H1 (cell line): ENCODE measurements around the gene STK11. TPM values are rescaled to one million over a fixed set of nuclear protein-coding genes. Genes with fewer than 3 reads are reported as not detected.
A peak's percentile ranks its signal among the peaks of the same experiment; 100 is the strongest.

Experiments used
- CTCF ChIA-PET: fragments of 300-600 bp; sonication (Branson Sonifier 250); formaldehyde crosslinking; loops from one replicate; lab custom pipeline; 2021; ENCODE audit not compliant: partially characterized antibody; lab: Charles Lee
- POLR2A ChIA-PET: fragments of 300-600 bp; sonication (Branson Sonifier 250); formaldehyde crosslinking; loops from one replicate; lab custom pipeline; 2021; ENCODE audit warnings: inconsistent platforms; ENCODE audit not compliant: partially characterized antibody; lab: Charles Lee
- DNase-seq, 2 experiments: peaks; one replicate each; pipeline versions ENCODE4 v3.0.0 to v3.0.0-alpha.2; 2010 to 2022; ENCODE audit warnings: low spot score in 2 of 2, low read depth in 1 of 2, mixed read lengths in 1 of 2
- FAIRE-seq: peaks from 2 replicates; lab custom pipeline; 2011; peaks lifted over from hg19 to GRCh38; lab: Jason Lieb, UNC
- H2AFZ ChIP-seq: 2 replicates; pipeline ENCODE4 v1.8.1; 2012; ENCODE audit warnings: low read length, inconsistent platforms
- H2AK5ac ChIP-seq: 2 replicates; pipeline ENCODE4 v1.6.1; 2013; ENCODE audit warnings: low read depth, low read length
- H2BK120ac ChIP-seq: replicated peaks from 2 replicates; pipeline ENCODE3; 2013; ENCODE audit warnings: low read depth, low read length, inconsistent platforms
- H2BK12ac ChIP-seq: 2 replicates; pipeline ENCODE4 v1.6.1; 2013; ENCODE audit warnings: low read depth, low read length
- H2BK15ac ChIP-seq: 2 replicates; pipeline ENCODE4 v1.6.1; 2013; ENCODE audit warnings: low read length
- H2BK20ac ChIP-seq: 2 replicates; pipeline ENCODE4 v1.6.1; 2013; ENCODE audit warnings: low read length
- H2BK5ac ChIP-seq: 2 replicates; pipeline ENCODE4 v1.6.1; 2013; ENCODE audit warnings: low read depth, low read length
- H3K14ac ChIP-seq: 2 replicates; pipeline ENCODE4 v1.6.1; 2013; ENCODE audit warnings: inconsistent platforms; ENCODE audit not compliant: insufficient read length
- H3K18ac ChIP-seq: 2 replicates; pipeline ENCODE4 v1.6.1; 2013; ENCODE audit warnings: low read length; ENCODE audit errors: extremely low read depth
- H3K23ac ChIP-seq: 2 replicates; pipeline ENCODE4 v1.6.1; 2013; ENCODE audit warnings: inconsistent platforms; ENCODE audit not compliant: insufficient read length
- H3K23me2 ChIP-seq: 2 replicates; pipeline ENCODE4 v1.6.1; 2013; ENCODE audit warnings: low read depth, low read length
- H3K27ac ChIP-seq: 2 replicates; pipeline ENCODE4 v1.6.1; 2011; ENCODE audit warnings: low read depth, low read length, inconsistent platforms
- H3K27me3 ChIP-seq, 4 experiments: replicated peaks in 1 of 4; 1 replicate in 1 of 4; 2 replicates in 3 of 4; pipeline versions ENCODE4 v1.6.1 to v1.8.1; 2011 to 2013; ENCODE audit warnings: low read length in 3 of 4, mild to moderate bottlenecking in 3 of 4, inconsistent platforms in 2 of 4, mixed read lengths in 2 of 4, moderate library complexity in 1 of 4; ENCODE audit not compliant: control insufficient read depth in 3 of 4, insufficient read depth in 3 of 4; ENCODE audit errors: extremely low read depth in 1 of 4
- H3K36me3 ChIP-seq, 4 experiments: 2 replicates each; pipeline versions ENCODE4 v1.6.1 to v1.8.1; 2011 to 2013; ENCODE audit warnings: mild to moderate bottlenecking in 4 of 4, low read length in 3 of 4, moderate library complexity in 2 of 4, control low read depth in 1 of 4, inconsistent platforms in 1 of 4; ENCODE audit not compliant: insufficient read depth in 4 of 4, control insufficient read depth in 2 of 4
- H3K4ac ChIP-seq: replicated peaks from 2 replicates; pipeline ENCODE3; 2013; ENCODE audit warnings: low read length, low read depth, mixed read lengths, inconsistent platforms; ENCODE audit not compliant: insufficient read length
- H3K4me1 ChIP-seq, 4 experiments: replicated peaks in 1 of 4; 1 replicate in 1 of 4; 2 replicates in 3 of 4; pipeline versions ENCODE4 v1.6.1 to v1.8.1; 2011 to 2013; ENCODE audit warnings: low read length in 3 of 4, inconsistent platforms in 2 of 4, mixed read lengths in 1 of 4; ENCODE audit not compliant: insufficient read depth in 4 of 4, control insufficient read depth in 3 of 4
- H3K4me2 ChIP-seq, 2 experiments: 2 replicates each; pipeline versions ENCODE4 v1.6.1 to v1.8.1; 2011 to 2013; ENCODE audit warnings: low read depth in 2 of 2, low read length in 2 of 2, control low read depth in 1 of 2, inconsistent platforms in 1 of 2, mild to moderate bottlenecking in 1 of 2; ENCODE audit not compliant: insufficient read depth in 1 of 2
- H3K4me3 ChIP-seq, 4 experiments: fragments of 200-600, 300-600 bp in 1 of 4; sonication (generic), shearing (Covaris generic), sonication (Bioruptor Twin) in 1 of 4; 2 replicates each; pipeline versions ENCODE4 v1.5.1 to v1.8.1; 2011 to 2016; ENCODE audit warnings: low read length in 4 of 4, low read depth in 3 of 4, control low read depth in 2 of 4, inconsistent platforms in 2 of 4, mild to moderate bottlenecking in 2 of 4, mixed read lengths in 1 of 4, moderate library complexity in 1 of 4; ENCODE audit not compliant: insufficient read depth in 2 of 4; ENCODE audit errors: extremely low read depth in 1 of 4
- H3K56ac ChIP-seq: replicated peaks from 2 replicates; pipeline ENCODE3; 2013; ENCODE audit warnings: low read depth, mild to moderate bottlenecking, mixed read lengths, low read length, inconsistent platforms; ENCODE audit not compliant: insufficient read length
- H3K79me1 ChIP-seq: 2 replicates; pipeline ENCODE4 v1.6.1; 2013; ENCODE audit warnings: low read depth, low read length, control low read depth
- H3K79me2 ChIP-seq, 2 experiments: 2 replicates each; pipeline versions ENCODE4 v1.6.1 to v1.8.1; 2012 to 2013; ENCODE audit warnings: low read length in 2 of 2, mild to moderate bottlenecking in 2 of 2, inconsistent platforms in 1 of 2; ENCODE audit not compliant: insufficient read depth in 2 of 2, control insufficient read depth in 1 of 2
- H3K9ac ChIP-seq, 4 experiments: replicated peaks in 1 of 4; 1 replicate in 1 of 4; 2 replicates in 3 of 4; pipeline versions ENCODE4 v1.6.1 to v1.8.1; 2011 to 2013; ENCODE audit warnings: low read depth in 3 of 4, low read length in 3 of 4, control low read depth in 2 of 4, mild to moderate bottlenecking in 2 of 4, moderate library complexity in 2 of 4, inconsistent platforms in 1 of 4; ENCODE audit errors: extremely low read depth in 1 of 4
- H3K9me3 ChIP-seq, 2 experiments: 2 replicates each; pipeline versions ENCODE4 v1.6.1 to v1.8.1; 2012 to 2013; ENCODE audit warnings: mild to moderate bottlenecking in 2 of 2, moderate library complexity in 2 of 2, control low read depth in 1 of 2, inconsistent platforms in 1 of 2, low read depth in 1 of 2, low read length in 1 of 2, mixed read lengths in 1 of 2; ENCODE audit not compliant: insufficient read depth in 2 of 2
- H4K20me1 ChIP-seq, 2 experiments: replicated peaks in 1 of 2; 2 replicates each; pipeline versions ENCODE3 to v1.8.1; 2011 to 2013; ENCODE audit warnings: inconsistent platforms in 2 of 2, low read length in 2 of 2, mild to moderate bottlenecking in 1 of 2; ENCODE audit not compliant: insufficient read depth in 2 of 2, control insufficient read depth in 1 of 2
- H4K5ac ChIP-seq: 2 replicates; pipeline ENCODE4 v1.6.1; 2013; ENCODE audit warnings: low read length, low read depth, mixed read lengths, inconsistent platforms; ENCODE audit not compliant: insufficient read length
- H4K8ac ChIP-seq: 2 replicates; pipeline ENCODE4 v1.8.0; 2013; ENCODE audit warnings: mild to moderate bottlenecking, moderate library complexity, low read length, inconsistent platforms; ENCODE audit not compliant: insufficient read depth; ENCODE audit errors: extremely low read depth
- H4K91ac ChIP-seq: replicated peaks from 2 replicates; pipeline ENCODE3; 2013; ENCODE audit warnings: low read length, mixed read lengths, inconsistent platforms; ENCODE audit not compliant: insufficient read length
- ASH2L ChIP-seq: fragments of 200-600, 300-600 bp; sonication (generic); IDR thresholded peaks from one replicate; pipeline ENCODE4 v1.7.1; 2017; ENCODE audit warnings: low read length
- EP300 ChIP-seq, 2 experiments: IDR thresholded peaks; 1 replicate in 1 of 2; 2 replicates in 1 of 2; pipeline ENCODE4 v1.6.1; 2011 to 2012; ENCODE audit warnings: low read depth in 2 of 2, low read length in 2 of 2, mild to moderate bottlenecking in 2 of 2, borderline replicate concordance in 1 of 2, inconsistent platforms in 1 of 2, moderate library complexity in 1 of 2
- POLR2A ChIP-seq, 2 experiments: IDR thresholded peaks; 1 replicate in 1 of 2; 2 replicates in 1 of 2; pipeline ENCODE4 v1.6.1; 2011; ENCODE audit warnings: low read depth in 2 of 2, low read length in 2 of 2, mild to moderate bottlenecking in 2 of 2; ENCODE audit errors: control extremely low read depth in 1 of 2
- TAF7 ChIP-seq: optimal IDR thresholded peaks from 2 replicates; pipeline ENCODE3; 2011; ENCODE audit warnings: low read depth, mild to moderate bottlenecking, inconsistent platforms, low read length, moderate library complexity, borderline replicate concordance
- WGBS, 2 experiments: shearing (Covaris generic) in 1 of 2; methylation state at CpG; one replicate each; pipeline versions ENCODE4 v1.1.6 to v1.1.7; 2013 to 2015; ENCODE audit warnings: low lambda C conversion rate in 2 of 2, mixed read lengths in 2 of 2, inconsistent platforms in 1 of 2, low coverage in 1 of 2, missing lambda C conversion rate in 1 of 2; ENCODE audit not compliant: insufficient replicate concordance in 2 of 2, insufficient coverage in 1 of 2, insufficient read length in 1 of 2; ENCODE audit errors: extremely low coverage in 1 of 2, missing lambda C conversion rate in 1 of 2; 5-methylcytosine and 5-hydroxymethylcytosine counted together
- polyA plus RNA-seq, 7 experiments: library from polyadenylated mRNA; depleted of rRNA in 3 of 7; stranded (reverse) in 5 of 7; unstranded in 2 of 7; fragments of >200 nt in 5 of 7; fragments of 200-250 nt in 2 of 7; gene quantifications; 1 replicate in 5 of 7; 2 replicates in 1 of 7; 4 replicates in 1 of 7; pipeline versions ENCODE4 v1.2.1 to v1.2.3, GENCODE V29; 2011 to 2013; ENCODE audit warnings: missing spikeins in 2 of 7, mixed read lengths in 2 of 7
- total RNA-seq: library from RNA; stranded (reverse); fragmentation: NEBNext Ultra II Directional; extraction: Animal tissue kit (Norgen Biotek cat#: 25700); gene quantifications from 2 replicates; pipeline ENCODE4 v1.2.1, GENCODE V29; 2021

STK11 gene
- total and polyA plus RNA-seq, 2 of the 8 experiments (the other 6 are each of a cell fraction or from before 2014, with no cell fraction given) = 45.3 to 70.7 TPM

- no peak overlapping the region for H2BK15ac ChIP-seq
- no peaks in the 10 kb centered on the region for H3K27me3 ChIP-seq
- H3K14ac ChIP-seq = no peak overlapping the region
- peak overlapping the region; percentile 66 to 99 (median 83) for H3K4me3 ChIP-seq
- H3K23me2 ChIP-seq = peaks cover 2% of the 10 kb centered on the region; the same call in 1 of the 2 replicates
- no peak overlapping the region for H4K91ac ChIP-seq
- H3K9me3 ChIP-seq = no peaks in the 10 kb centered on the region
- H2BK120ac ChIP-seq = no peak overlapping the region
- H2BK20ac ChIP-seq = no peak overlapping the region
- no peak overlapping the region; the same call in 1 of the 2 replicates for H2BK5ac ChIP-seq
- FAIRE-seq (no peak), DNase-seq (no peak)
- peaks cover 0 to 23% (median 12%) of the 10 kb centered on the region in 4 experiments; a peak in 6 of 7 replicates for H3K4me1 ChIP-seq
- peaks cover 15 to 41% (median 28%) of the 10 kb centered on the region in 4 experiments for H3K36me3 ChIP-seq
- H3K79me2 ChIP-seq = peaks cover 9 to 45% of the 10 kb centered on the region in 2 experiments
- ChIA-PET CTCF (no interaction called here), POLR2A (interaction anchor here (1.0 to 14.3 kb wide), 4 partner anchors 14 to 28 kb away, joined by 3 to 456 read pairs (median 6); partner anchors contain the start of genes CIRBP and FAM174C)
- peaks cover 12% of the 10 kb centered on the region; the same call in 1 of the 2 replicates for H3K79me1 ChIP-seq
- peak overlapping the region; percentile 71; the same call in 1 of the 2 replicates for H3K18ac ChIP-seq
- H2BK12ac ChIP-seq = no peak overlapping the region
- WGBS, 2 experiments = 5% methylated on average over 16 of the region's 67 CpGs; no CpG with 5 or more reads in 1 of the 2 experiments
- peak overlapping the region; percentile 46 for H3K56ac ChIP-seq
- H4K8ac ChIP-seq = peak overlapping the region; percentile 79; the same call in 1 of the 2 replicates
- H2AK5ac ChIP-seq = no peak overlapping the region
- H2AFZ ChIP-seq = no peak overlapping the region
- H4K20me1 ChIP-seq = peaks cover 11 to 18% of the 10 kb centered on the region in 2 experiments
- TF ChIP-seq EP300 (IDR thresholded peaks at IDR 0.05; ENCODE audit: borderline replicate concordance in 1 of 2, low read depth in 2 of 2, low read length in 2 of 2) = no peak
- peak; percentile 5 for TF ChIP-seq TAF7
- peak; percentile 25 for TF ChIP-seq ASH2L
- TF ChIP-seq POLR2A (IDR thresholded peaks at IDR 0.05; ENCODE audit: control extremely low read depth in 1 of 2, low read depth in 2 of 2, low read length in 2 of 2) = no peak
- no peak overlapping the region for H3K23ac ChIP-seq
- no peak overlapping the region for H3K4ac ChIP-seq
- peak overlapping the region; percentile 59 to 98 (median 82) for H3K9ac ChIP-seq
- H4K5ac ChIP-seq = peak overlapping the region; percentile 65
- peak overlapping the region in 1 of 2 experiments; percentile 61; a peak in 2 of 4 replicates for H3K4me2 ChIP-seq
- H3K27ac ChIP-seq = 0 out of 2 replicates have a peak overlapping the region, but pooled peaks have one; percentile 89
These were observed 44.4 kb downstream of the STK11 start for GRCh38 chr19:1249990-1250436.
